ENCODE results near the gene PKP4. TPM values are rescaled to one million over a fixed set of nuclear protein-coding genes. Genes with fewer than 3 reads are reported as not detected.

PKP4 gene
- total and polyA plus RNA-seq, 2 of the 8 experiments (the other 6 are each of a cell fraction or from before 2014, with no cell fraction given) = 48.2 to 88.0 TPM

GRCh38 chr2:158432117-158432516 lies 24.6 kb upstream of the PKP4 start:
- peaks cover 7 to 10% of the 10 kb centered on the region in 2 experiments for H3K9me3 ChIP-seq (ENCODE audit: insufficient read depth in 2 of 2, low read depth in 1 of 2, low read length in 1 of 2)
- H2BK15ac ChIP-seq (ENCODE audit: low read length) = no peak overlapping the region
- H3K18ac ChIP-seq (ENCODE audit: extremely low read depth, low read length) = no peak overlapping the region
- H2BK20ac ChIP-seq (ENCODE audit: low read length) = no peak overlapping the region
- FAIRE-seq (no peak), DNase-seq (ENCODE audit: low read depth in 1 of 2, low spot score in 2 of 2) (no peak)
- no peak overlapping the region for H2AK5ac ChIP-seq (ENCODE audit: low read depth, low read length)
- H4K8ac ChIP-seq (ENCODE audit: extremely low read depth, insufficient read depth, low read length) = no peak overlapping the region
- H2BK5ac ChIP-seq (ENCODE audit: low read depth, low read length) = no peak overlapping the region
- no peak overlapping the region for H3K27ac ChIP-seq (ENCODE audit: low read depth, low read length)
- no peak overlapping the region for H2BK12ac ChIP-seq (ENCODE audit: low read depth, low read length)
- no peak overlapping the region for H3K4me3 ChIP-seq (ENCODE audit: extremely low read depth in 1 of 4, insufficient read depth in 2 of 4, low read depth in 3 of 4, low read length in 4 of 4)
- no peak overlapping the region for H3K4me2 ChIP-seq (ENCODE audit: insufficient read depth in 1 of 2, low read depth in 2 of 2, low read length in 2 of 2)
- H3K23ac ChIP-seq (ENCODE audit: insufficient read length) = no peak overlapping the region
- H3K4me1 ChIP-seq (replicated peaks in 1 of 4; ENCODE audit: control insufficient read depth in 3 of 4, insufficient read depth in 4 of 4, low read length in 3 of 4) = no peaks in the 10 kb centered on the region
- no peak overlapping the region for H4K91ac ChIP-seq (replicated peaks; ENCODE audit: insufficient read length, low read length)
- ChIA-PET CTCF (ENCODE audit: partially characterized antibody) (interaction anchor here (1.1 kb wide), 1 partner anchor 13 kb away, joined by 3 read pairs; no protein-coding TSS in a partner anchor), POLR2A (ENCODE audit: partially characterized antibody) (no interaction called here)
- no peak overlapping the region for H3K9ac ChIP-seq (replicated peaks in 1 of 4; ENCODE audit: extremely low read depth in 1 of 4, low read depth in 3 of 4, low read length in 3 of 4)
- no peaks in the 10 kb centered on the region for H3K79me2 ChIP-seq (ENCODE audit: control insufficient read depth in 1 of 2, insufficient read depth in 2 of 2, low read length in 2 of 2)
- H4K5ac ChIP-seq (ENCODE audit: insufficient read length, low read depth, low read length) = no peak overlapping the region
- H3K36me3 ChIP-seq (ENCODE audit: control insufficient read depth in 2 of 4, insufficient read depth in 4 of 4, low read length in 3 of 4) = no peaks in the 10 kb centered on the region
- no peaks in the 10 kb centered on the region for H3K27me3 ChIP-seq (replicated peaks in 1 of 4; ENCODE audit: control insufficient read depth in 3 of 4, extremely low read depth in 1 of 4, insufficient read depth in 3 of 4, low read length in 3 of 4)
- H2AFZ ChIP-seq (ENCODE audit: low read length) = no peak overlapping the region
- H3K56ac ChIP-seq (replicated peaks; ENCODE audit: insufficient read length, low read depth, low read length) = no peak overlapping the region
- no peak overlapping the region for H3K14ac ChIP-seq (ENCODE audit: insufficient read length)
- no peaks in the 10 kb centered on the region for H4K20me1 ChIP-seq (replicated peaks in 1 of 2; ENCODE audit: control insufficient read depth in 1 of 2, insufficient read depth in 2 of 2, low read length in 2 of 2)
- no peak overlapping the region for H3K4ac ChIP-seq (replicated peaks; ENCODE audit: insufficient read length, low read depth, low read length)
- H2BK120ac ChIP-seq (replicated peaks; ENCODE audit: low read depth, low read length) = no peak overlapping the region
- no peaks in the 10 kb centered on the region for H3K23me2 ChIP-seq (ENCODE audit: low read depth, low read length)
- H3K79me1 ChIP-seq (ENCODE audit: low read depth, low read length) = no peaks in the 10 kb centered on the region
- no peak for TF ChIP-seq KDM1A (IDR thresholded peaks at IDR 0.05; ENCODE audit: borderline replicate concordance, low read length)
- no peak for TF ChIP-seq CEBPB (IDR thresholded peaks at IDR 0.05; ENCODE audit: low read depth, low read length)
- TF ChIP-seq TAF7 (optimal IDR thresholded peaks at IDR 0.05; ENCODE audit: borderline replicate concordance, low read depth, low read length) = no peak
- TF ChIP-seq EGR1 (IDR thresholded peaks at IDR 0.05; ENCODE audit: borderline replicate concordance, low read depth, low read length) = no peak
- no peak for TF ChIP-seq RNF2 (IDR thresholded peaks at IDR 0.05; ENCODE audit: borderline replicate concordance, low read depth, low read length, missing control alignments, poor library complexity, severe bottlenecking)
